Activated CD8-positive, alpha-beta memory T cell treated with anti-CD3 and anti-CD28 coated beads for 48 hours (primary cell): ENCODE measurements around the gene MORC2.

Experiments
- DNase-seq, 3 experiments: peaks; one replicate each; pipeline ENCODE4 v3.0.0-alpha.2; 2020; ENCODE audit warnings: low read depth in 2 of 3, low spot score in 2 of 3

MORC2 gene

GRCh38 chr22:30889996-30890480 is 78.5 kb downstream of the MORC2 start:
- DNase-seq: no peak

- DNase-seq: no peak
Measured at GRCh38 chr22:30889268-30889995, 79.1 kb downstream of the MORC2 start.

GRCh38 chr22:30887861-30888260 is 80.7 kb downstream of the MORC2 start:
- DNase-seq: no peak

- no peak for DNase-seq
Measured at GRCh38 chr22:30887453-30887852, 81.1 kb downstream of the MORC2 start.

- no peak for DNase-seq
Measured at GRCh38 chr22:30885591-30885990, 83.0 kb downstream of the MORC2 start.

- no peak for DNase-seq
Measured at GRCh38 chr22:30885001-30885366, 83.6 kb downstream of the MORC2 start.

- no peak for DNase-seq
Measured at GRCh38 chr22:30884211-30885000, 84.2 kb downstream of the MORC2 start.

GRCh38 chr22:30883586-30884145 is 84.9 kb downstream of the MORC2 start:
- DNase-seq: no peak

- DNase-seq: no peak
Measured at GRCh38 chr22:30882974-30883533, 85.5 kb downstream of the MORC2 start.

- no peak for DNase-seq
Measured at GRCh38 chr22:30882184-30882717, 86.3 kb downstream of the MORC2 start.

- DNase-seq: no peak
Measured at GRCh38 chr22:30881361-30882183, 87.0 kb downstream of the MORC2 start.

- DNase-seq: no peak
Measured at GRCh38 chr22:30880847-30881246, 87.7 kb downstream of the MORC2 start.

- no peak for DNase-seq
Measured at GRCh38 chr22:30880181-30880601, 88.4 kb downstream of the MORC2 start.

GRCh38 chr22:30879415-30879797 is 89.2 kb downstream of the MORC2 start:
- DNase-seq: no peak

GRCh38 chr22:30878516-30879414 is 89.8 kb downstream of the MORC2 start:
- no peak for DNase-seq

GRCh38 chr22:30877662-30878515 is 90.7 kb downstream of the MORC2 start:
- no peak for DNase-seq

- DNase-seq: no peak
Measured at GRCh38 chr22:30876915-30877553, 91.5 kb downstream of the MORC2 start.

GRCh38 chr22:30876221-30876751 is 92.3 kb downstream of the MORC2 start:
- DNase-seq: no peak
